ENCODE results near the gene ISX. TPM values are rescaled to one million over a fixed set of nuclear protein-coding genes. Genes with fewer than 3 reads are reported as not detected.

The ISX gene
- total RNA-seq, 2 experiments from 2014 or later, result not detected

DNA sequence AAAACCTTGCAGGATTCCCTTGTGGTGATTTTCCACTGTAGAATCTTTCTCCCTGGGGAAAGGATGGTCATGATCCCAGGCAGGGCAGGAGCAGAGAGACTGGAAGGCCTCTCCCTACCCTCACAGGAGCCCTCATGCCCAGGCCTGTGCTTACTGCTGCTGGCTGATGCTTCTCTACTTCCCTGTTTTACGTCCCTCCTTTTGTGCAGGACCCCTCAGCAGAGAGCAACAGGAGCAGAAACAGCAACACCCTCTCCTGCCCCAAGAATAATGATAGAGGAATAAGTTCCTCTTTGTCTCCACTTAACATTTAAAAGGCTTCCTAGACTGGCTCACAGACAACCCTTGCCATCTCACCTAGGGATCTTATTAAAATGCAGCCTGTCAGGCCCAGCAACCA lies 3.6 kb downstream of the ISX start:
- H3K27ac Mint-ChIP-seq, result no peak overlapping the region
- H3K4me3 Mint-ChIP-seq, result no peak overlapping the region

DNA sequence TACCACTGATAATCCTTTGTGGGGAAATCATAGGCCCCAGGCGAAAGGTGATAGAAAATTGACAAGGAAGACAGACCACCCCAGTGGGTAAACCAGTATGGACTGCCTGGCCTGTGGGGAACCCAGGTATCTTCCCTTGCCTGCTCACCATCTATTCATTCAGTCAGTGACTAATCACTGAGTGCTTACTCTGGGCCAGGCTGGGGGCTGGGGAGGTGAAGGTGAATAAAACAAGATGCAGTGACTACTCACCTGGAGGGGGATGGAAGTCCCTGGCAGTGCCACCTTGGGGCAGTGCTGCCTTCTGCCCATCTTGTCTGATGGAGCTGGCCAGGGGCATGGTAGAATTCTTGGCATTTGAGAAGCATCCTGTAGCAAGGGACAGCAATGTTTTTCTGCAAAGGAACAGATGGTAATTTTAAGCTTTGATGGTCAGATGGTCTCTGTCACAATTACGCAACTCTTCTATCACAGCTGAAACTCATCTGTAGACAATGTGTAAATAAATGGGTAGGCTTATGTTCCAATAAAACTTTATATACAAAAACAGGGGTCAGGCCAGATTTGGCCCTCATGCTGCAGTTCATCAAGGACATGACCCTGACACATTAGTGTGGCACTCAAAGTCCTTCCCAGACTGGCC lies 4.6 kb downstream of the ISX start:
- no peaks in the 10 kb centered on the region for H3K4me1 Mint-ChIP-seq
- H3K27ac Mint-ChIP-seq, result no peak overlapping the region
- no peak overlapping the region for H3K4me3 Mint-ChIP-seq
- H3K9me3 Mint-ChIP-seq, result no peaks in the 10 kb centered on the region
- H3K36me3 Mint-ChIP-seq, result no peaks in the 10 kb centered on the region
- DNase-seq, result no peak
- peaks cover 5% of the 10 kb centered on the region for H3K27me3 Mint-ChIP-seq

More for the DNA sequence above, 3.6 kb downstream of the ISX start:
- Mint-ChIP-seq H3K36me3 (no peaks in the 10 kb centered on the region), H3K27me3 (peaks cover 9% of the 10 kb centered on the region), H3K9me3 (no peaks in the 10 kb centered on the region), H3K4me1 (no peaks in the 10 kb centered on the region)
- no peak for DNase-seq

DNA sequence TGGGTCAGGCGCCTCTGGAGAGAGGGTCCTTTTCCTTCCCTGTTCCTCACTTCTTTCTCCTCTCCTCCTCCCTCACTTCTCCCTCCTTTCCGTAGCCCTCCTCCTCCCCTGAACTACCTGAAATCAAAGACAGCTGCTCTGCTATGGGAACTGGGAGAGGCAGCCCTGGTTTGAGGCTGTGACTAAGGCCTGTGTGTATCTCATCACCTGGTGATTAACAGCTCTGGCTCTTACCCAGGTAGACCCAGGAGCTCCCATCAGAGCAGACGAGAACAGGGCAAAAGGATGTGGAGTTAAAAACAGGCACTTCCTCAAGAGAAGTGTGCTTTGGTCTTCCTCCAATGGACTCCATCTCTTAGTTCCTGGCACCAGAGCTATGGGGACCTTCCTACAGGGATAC lies 5.8 kb downstream of the ISX start:
- H3K4me1 Mint-ChIP-seq, result no peaks in the 10 kb centered on the region
- no peak overlapping the region for H3K27ac Mint-ChIP-seq
- H3K36me3 Mint-ChIP-seq, result no peaks in the 10 kb centered on the region

DNA sequence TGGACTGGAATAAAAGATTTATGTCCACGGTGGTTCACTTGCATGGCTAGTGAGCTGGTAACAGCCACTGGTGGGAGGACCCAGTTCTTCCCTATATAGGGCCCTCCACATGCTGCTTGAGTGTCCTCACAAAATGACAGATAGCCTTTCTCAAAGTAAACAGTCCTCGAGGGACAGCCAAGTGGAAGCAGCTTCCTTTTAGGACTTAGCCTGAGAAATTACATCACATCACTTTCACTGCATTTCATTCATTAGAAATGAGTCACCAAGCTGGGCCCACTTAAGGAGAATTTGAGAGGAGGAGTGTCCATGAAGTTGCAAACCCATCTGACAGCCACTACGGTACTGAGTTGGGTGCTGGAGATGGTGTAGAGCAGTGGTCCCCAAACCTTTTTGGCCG lies 7.0 kb downstream of the ISX start:
- Mint-ChIP-seq H3K4me3 (no peak overlapping the region), H3K27me3 (peaks cover 2% of the 10 kb centered on the region), H3K4me1 (no peaks in the 10 kb centered on the region), H3K9me3 (no peaks in the 10 kb centered on the region), H3K27ac (no peak overlapping the region), H3K36me3 (no peaks in the 10 kb centered on the region)
- DNase-seq, result no peak

More for the DNA sequence above, 5.8 kb downstream of the ISX start:
- Mint-ChIP-seq H3K27me3 (no peaks in the 10 kb centered on the region), H3K4me3 (no peak overlapping the region), H3K9me3 (no peaks in the 10 kb centered on the region)
- no peak for DNase-seq

DNA sequence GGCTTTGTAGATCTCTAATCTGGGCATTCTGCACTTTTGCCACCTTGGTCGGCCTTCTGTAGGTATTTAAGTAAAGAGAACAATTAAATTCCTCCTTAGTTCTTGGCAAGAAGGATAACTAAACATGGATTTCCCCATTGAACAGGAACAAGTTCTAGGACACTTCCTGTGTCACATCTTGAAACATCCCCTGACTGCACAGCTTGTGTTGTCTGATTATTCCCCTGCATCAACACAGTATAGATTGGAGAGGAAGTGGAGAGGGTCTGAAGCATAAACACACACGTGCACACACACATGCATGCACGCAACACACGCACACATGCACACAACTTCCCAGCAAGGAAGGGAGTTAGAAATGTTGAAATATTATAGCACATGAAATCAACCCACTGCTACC lies 8.6 kb downstream of the ISX start:
- Mint-ChIP-seq H3K27me3 (peaks cover 4% of the 10 kb centered on the region), H3K9me3 (no peaks in the 10 kb centered on the region), H3K4me3 (no peak overlapping the region), H3K36me3 (no peaks in the 10 kb centered on the region), H3K4me1 (no peaks in the 10 kb centered on the region), H3K27ac (no peak overlapping the region)
- no peak for DNase-seq

DNA sequence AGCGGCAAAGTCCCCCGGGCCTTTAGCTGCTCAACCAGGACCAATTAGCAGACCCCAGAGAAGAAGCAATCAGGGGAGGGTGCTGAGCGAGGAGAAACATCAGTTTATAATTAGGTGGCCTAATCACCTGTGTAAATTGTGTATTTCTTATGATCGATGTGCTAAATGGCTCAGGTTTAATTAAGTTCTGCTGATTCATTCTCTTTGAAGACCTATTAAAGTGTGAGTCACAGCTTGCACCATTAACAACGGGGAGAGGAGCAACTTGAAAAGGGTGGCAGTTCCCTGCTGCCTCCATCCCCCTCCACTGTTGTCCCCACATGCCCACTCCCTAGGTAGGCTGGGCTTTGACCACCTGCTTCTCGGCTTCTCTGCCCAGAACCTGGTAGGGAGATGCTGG lies 10.7 kb downstream of the ISX start:
- peaks cover 4% of the 10 kb centered on the region for H3K27me3 Mint-ChIP-seq
- no peak overlapping the region for H3K27ac Mint-ChIP-seq
- no peak overlapping the region for H3K4me3 Mint-ChIP-seq
- no peak for DNase-seq
- no peaks in the 10 kb centered on the region for H3K36me3 Mint-ChIP-seq
- H3K4me1 Mint-ChIP-seq, result no peaks in the 10 kb centered on the region
- H3K9me3 Mint-ChIP-seq, result no peaks in the 10 kb centered on the region

DNA sequence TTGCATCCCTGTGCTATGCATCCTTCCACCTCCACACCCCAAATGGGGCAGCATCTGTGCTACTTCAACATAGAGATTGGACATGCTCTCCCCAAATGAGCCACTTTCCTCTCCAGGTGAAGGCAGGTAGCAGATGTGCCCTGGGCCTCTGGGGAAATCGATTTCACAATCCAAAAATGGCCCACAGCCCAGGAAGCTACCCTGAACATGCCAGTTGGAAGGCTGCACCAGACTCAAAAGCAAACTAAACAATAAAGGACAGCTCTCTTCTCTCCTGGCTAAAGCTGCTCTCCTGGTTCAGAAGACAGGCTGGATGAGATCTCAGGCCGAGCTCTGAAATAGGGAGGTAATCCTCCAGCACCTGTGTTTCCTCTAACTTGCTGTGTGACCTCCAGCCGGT lies 19.7 kb downstream of the ISX start:
- Mint-ChIP-seq H3K9me3 (peaks cover 3% of the 10 kb centered on the region), H3K27ac (no peak overlapping the region), H3K27me3 (peaks cover 21% of the 10 kb centered on the region), H3K4me3 (no peak overlapping the region), H3K36me3 (no peaks in the 10 kb centered on the region), H3K4me1 (no peaks in the 10 kb centered on the region)
- DNase-seq, result no peak

DNA sequence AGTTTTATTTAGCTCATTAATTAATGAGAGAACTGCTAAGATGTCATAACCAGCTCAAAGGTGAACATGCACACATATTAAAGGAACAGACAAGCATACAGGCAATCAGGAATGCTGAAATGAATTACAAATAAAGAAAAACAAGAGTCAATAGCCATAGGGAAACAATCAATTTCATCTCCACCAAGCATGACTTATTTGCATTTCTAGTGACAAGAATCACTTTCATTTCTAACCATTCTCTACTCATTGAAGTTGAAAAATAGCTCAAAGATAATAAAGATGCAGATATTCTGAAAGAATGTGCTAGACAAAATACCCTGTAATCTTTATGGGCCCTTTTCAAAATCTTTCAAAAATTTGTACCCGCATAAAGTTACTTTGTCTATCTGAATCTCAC lies 23.2 kb downstream of the ISX start:
- Mint-ChIP-seq H3K9me3 (no peaks in the 10 kb centered on the region), H3K27ac (no peak overlapping the region), H3K27me3 (peaks cover 32% of the 10 kb centered on the region), H3K4me1 (no peaks in the 10 kb centered on the region), H3K36me3 (no peaks in the 10 kb centered on the region), H3K4me3 (no peak overlapping the region)
- DNase-seq, result no peak

DNA sequence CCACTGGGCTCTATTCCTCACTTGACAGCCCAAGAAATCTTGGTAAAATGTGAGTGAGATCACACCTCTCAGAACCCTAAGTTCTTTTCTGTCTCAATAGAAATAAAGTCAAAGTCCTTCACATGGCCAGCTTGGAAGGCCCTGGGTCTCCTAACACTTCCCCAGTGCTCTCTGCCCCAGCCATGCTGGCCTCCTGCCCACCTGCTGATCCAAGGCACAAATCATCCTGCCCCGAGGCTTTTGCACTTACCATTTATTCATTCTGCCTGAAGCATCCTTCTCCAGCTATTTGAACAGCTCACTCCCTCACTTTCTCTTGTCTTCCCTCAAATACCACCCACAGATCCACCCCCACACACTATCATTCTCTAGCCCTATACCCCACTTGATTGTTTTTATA lies 26.4 kb downstream of the ISX start:
- Mint-ChIP-seq H3K36me3 (no peaks in the 10 kb centered on the region), H3K9me3 (no peaks in the 10 kb centered on the region), H3K27ac (no peak overlapping the region), H3K4me1 (no peaks in the 10 kb centered on the region), H3K27me3 (peaks cover 32% of the 10 kb centered on the region), H3K4me3 (no peak overlapping the region)
- DNase-seq, result no peak

DNA sequence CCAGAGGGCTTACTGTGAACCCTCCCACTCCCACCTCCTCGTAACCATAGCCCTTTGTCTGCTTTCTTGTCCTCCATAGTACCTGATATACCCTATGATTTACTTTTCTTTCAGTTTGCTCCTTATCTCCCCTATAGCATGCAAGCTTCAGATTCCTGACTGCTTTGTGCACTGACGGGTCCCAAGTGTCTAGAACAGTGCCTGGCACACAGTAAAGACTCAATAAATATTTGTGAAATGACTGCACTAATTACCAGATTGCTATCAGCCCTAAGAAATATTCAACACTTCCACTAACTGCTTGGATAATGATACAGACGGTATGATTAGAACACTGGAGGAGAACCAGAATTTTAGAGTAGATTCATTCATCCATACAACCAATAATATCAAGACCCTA lies 33.0 kb downstream of the ISX start:
- Mint-ChIP-seq H3K27ac (no peak overlapping the region), H3K9me3 (no peaks in the 10 kb centered on the region), H3K36me3 (no peaks in the 10 kb centered on the region), H3K27me3 (peaks cover 13% of the 10 kb centered on the region), H3K4me1 (no peaks in the 10 kb centered on the region), H3K4me3 (no peak overlapping the region)
- no peak for DNase-seq

DNA sequence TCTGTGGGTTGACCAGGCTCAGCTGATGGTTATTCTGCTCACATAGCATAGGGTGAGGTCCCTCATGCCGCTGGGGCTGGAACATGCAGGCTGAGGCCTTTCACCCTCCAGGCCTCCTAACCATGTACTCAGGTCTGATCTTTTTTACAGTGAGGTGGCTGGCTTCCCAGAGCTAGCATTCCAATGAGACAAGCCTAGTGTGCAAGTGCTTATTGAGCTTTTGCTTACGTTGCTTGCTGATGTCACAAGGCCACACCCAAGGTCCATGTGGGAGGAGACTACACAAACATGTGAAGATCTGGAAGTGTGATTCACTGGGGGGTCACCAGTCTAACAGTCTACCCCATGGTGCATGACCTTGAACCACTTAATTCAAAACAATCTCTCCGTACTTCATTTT lies 33.9 kb downstream of the ISX start:
- Mint-ChIP-seq H3K36me3 (no peaks in the 10 kb centered on the region), H3K4me1 (no peaks in the 10 kb centered on the region), H3K4me3 (no peak overlapping the region), H3K27me3 (peaks cover 14% of the 10 kb centered on the region), H3K9me3 (no peaks in the 10 kb centered on the region), H3K27ac (no peak overlapping the region)
- no peak for DNase-seq

DNA sequence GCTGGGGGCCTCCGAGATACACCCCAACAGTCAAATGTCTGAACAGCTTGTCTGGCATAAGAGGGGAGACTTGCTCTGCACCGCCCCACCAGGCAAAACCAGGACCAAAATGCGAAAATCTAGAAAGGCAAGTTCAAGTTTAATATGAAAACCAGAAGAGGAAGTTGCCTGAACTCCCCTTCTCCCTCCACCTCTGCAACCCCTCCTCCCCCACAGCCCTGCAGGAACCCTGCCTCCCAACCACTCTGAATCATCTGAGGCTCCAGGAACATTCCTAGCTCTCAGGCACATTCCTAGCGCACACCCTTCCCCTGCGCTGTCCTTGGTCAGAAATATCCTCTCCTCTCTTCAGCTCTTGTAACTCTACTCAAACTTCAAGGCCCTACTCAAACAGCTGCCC lies 36.7 kb downstream of the ISX start:
- Mint-ChIP-seq H3K27me3 (peaks cover 21% of the 10 kb centered on the region), H3K4me1 (no peaks in the 10 kb centered on the region), H3K4me3 (no peak overlapping the region), H3K36me3 (no peaks in the 10 kb centered on the region), H3K9me3 (no peaks in the 10 kb centered on the region), H3K27ac (no peak overlapping the region)
- no peak for DNase-seq

DNA sequence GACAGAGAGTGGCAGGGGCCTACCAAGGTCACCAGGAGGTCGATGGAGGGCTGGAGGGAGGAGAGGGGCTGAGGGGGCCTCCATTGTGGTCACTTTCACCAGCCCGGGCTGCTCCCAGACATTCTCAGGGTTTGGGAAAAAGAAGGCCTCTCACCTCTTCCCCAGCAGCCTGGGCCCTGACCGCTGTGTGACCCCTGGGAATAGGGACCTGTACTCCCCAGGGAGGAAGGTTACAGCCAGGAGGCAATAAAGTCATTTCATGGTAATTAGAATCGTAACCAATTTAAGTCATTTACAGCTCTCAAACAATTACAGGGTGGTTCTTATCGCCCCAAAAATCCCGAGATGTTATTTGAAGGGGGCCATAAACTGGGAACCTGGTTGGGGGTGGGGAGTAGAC lies 37.8 kb downstream of the ISX start:
- Mint-ChIP-seq H3K4me1 (no peaks in the 10 kb centered on the region), H3K27me3 (peaks cover 30% of the 10 kb centered on the region), H3K4me3 (no peak overlapping the region), H3K9me3 (peaks cover 4% of the 10 kb centered on the region), H3K27ac (no peak overlapping the region), H3K36me3 (no peaks in the 10 kb centered on the region)
- DNase-seq, result no peak

DNA sequence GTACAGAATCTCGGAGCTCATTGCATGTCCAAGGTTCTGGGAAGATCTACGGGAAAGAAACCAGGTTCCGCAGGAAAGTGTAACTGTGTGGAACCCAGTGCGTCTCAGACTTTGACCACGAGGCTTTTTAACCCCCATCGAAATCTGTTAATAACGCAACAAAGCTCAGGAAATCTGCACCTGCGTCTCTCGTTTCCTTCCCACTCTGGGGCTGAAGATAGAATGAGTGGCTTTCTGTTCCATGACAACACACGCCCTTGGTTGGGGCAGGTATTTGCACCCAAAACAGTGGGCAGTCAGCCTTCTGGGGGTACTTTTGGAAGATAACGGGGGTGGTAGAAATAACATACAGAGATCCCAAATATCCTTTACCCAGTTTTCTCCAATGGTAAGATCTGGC lies 38.5 kb downstream of the ISX start:
- peaks cover 29% of the 10 kb centered on the region for H3K27me3 Mint-ChIP-seq
- H3K27ac Mint-ChIP-seq, result no peak overlapping the region
- no peak overlapping the region for H3K4me3 Mint-ChIP-seq
- no peaks in the 10 kb centered on the region for H3K4me1 Mint-ChIP-seq
- peaks cover 4% of the 10 kb centered on the region for H3K9me3 Mint-ChIP-seq
- DNase-seq, result no peak
- H3K36me3 Mint-ChIP-seq, result no peaks in the 10 kb centered on the region

DNA sequence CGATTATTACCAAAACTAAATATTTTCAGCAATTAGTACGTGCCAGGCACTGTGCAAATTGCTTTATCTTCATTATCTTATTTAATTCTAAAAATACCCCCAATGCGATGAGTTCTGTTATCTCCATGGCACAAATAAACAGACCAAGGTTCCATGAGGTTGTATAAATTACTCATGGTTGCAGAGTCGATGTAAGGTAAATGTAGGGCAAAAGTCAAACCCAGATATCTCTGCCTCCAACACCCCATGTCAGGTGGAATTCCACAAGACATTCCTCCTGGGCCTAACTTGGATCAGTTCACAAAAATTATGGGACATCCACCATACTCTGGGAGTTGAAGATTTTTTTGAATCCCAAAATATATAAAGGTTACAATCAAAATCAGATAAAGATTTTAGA lies 43.7 kb downstream of the ISX start:
- no peaks in the 10 kb centered on the region for H3K36me3 Mint-ChIP-seq
- no peak overlapping the region for H3K4me3 Mint-ChIP-seq
- no peak overlapping the region for H3K27ac Mint-ChIP-seq
- no peaks in the 10 kb centered on the region for H3K4me1 Mint-ChIP-seq
- peaks cover 4% of the 10 kb centered on the region for H3K9me3 Mint-ChIP-seq
- H3K27me3 Mint-ChIP-seq, result peaks cover 39% of the 10 kb centered on the region
- no peak for DNase-seq

DNA sequence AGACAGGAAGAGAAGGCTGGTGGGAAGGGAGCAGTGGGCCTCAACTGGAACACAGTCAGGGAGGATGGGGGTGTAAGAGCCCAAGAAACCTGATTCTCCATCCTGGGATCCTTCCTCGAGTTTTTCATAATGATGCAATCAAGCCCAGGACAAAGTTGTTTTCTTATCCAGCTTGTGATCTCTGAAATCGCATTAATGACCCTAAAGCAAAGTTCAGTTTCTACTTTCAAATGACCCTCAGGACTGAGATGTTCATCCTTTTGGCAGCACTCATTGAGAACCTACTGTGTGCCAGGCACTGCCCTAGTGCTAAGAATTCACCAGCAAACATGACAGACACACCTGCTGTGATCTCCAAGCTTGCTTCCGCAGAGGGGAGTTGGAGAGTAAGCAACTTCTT lies 45.3 kb downstream of the ISX start:
- H3K36me3 Mint-ChIP-seq, result no peaks in the 10 kb centered on the region
- H3K27ac Mint-ChIP-seq, result no peak overlapping the region
- no peak for DNase-seq
- H3K4me3 Mint-ChIP-seq, result no peak overlapping the region
- H3K9me3 Mint-ChIP-seq, result peaks cover 4% of the 10 kb centered on the region
- H3K4me1 Mint-ChIP-seq, result no peaks in the 10 kb centered on the region
- H3K27me3 Mint-ChIP-seq, result peaks cover 31% of the 10 kb centered on the region

DNA sequence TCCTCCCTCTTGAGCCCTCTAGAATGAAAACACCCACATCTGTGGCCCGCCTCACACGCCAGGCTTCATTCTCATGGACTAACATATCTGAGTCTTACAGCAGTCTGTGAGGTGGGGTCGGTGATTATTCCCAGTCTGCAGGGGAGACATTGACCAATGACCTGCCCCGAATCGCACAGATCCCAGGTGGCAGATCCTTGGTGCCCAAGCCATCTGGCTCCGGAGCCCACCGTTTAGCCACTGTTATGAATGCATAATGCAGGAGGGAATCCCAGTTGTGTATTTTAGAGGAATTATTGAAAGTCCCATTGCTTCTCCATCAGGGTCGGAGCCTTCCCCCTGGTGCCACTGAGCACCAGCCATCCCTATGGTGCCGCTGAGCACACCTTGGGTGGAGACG lies 47.4 kb downstream of the ISX start:
- Mint-ChIP-seq H3K4me1 (no peaks in the 10 kb centered on the region), H3K9me3 (peaks cover 2% of the 10 kb centered on the region), H3K36me3 (no peaks in the 10 kb centered on the region), H3K27ac (no peak overlapping the region), H3K27me3 (peaks cover 17% of the 10 kb centered on the region), H3K4me3 (no peak overlapping the region)
- no peak for DNase-seq

All from activated naive CD8-positive, alpha-beta T cell treated with anti-CD3 and anti-CD28 coated beads for 36 hours (primary cell).